ENCODE results near the gene SCFD2.

Gene SCFD2

DNA sequence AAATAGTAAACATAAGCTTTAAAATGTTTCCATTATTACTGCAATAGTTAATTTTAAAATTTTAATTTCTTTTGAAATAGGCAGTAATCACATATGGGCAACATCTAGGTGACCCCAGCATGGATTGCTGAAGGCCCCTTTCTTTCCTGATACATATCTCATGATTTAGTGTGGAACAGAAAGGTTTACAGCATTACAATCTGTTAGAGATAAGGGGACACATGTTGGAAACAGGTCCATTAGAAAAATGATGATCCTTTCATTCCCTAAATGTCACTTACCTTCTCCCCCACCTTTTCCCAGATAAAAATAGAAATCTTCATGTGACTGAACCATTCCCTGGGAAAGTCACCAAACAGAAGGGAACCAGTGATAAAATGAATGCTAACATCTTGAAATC is 413.3 kb downstream of the SCFD2 start:
- DNase-seq (ENCODE audit: low read depth) = no peak

- DNase-seq (ENCODE audit: low read depth) = no peak
These were observed 414.8 kb downstream of the SCFD2 start for GRCh38 chr4:52951016-52951415.

DNA sequence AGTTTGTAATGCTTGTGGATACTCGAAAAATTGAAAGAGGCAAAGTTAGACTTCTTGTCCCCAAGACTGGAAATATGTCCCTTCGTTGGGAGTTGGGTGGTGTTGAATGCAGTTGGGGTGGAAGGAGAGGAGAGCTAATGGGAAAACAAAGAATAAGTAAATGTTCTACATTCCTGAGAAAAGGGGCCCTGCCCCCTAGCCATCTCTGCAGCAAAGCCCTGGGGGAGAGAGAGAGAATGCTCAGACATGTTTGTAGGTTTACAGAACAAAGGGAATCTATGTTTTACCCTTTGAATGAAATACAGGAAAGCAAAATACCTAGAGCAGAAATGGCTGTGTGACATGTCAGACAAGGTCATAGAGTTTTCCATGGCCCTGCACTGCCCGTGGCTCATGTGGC is 415.6 kb downstream of the SCFD2 start:
- DNase-seq (ENCODE audit: low read depth) = no peak

DNA sequence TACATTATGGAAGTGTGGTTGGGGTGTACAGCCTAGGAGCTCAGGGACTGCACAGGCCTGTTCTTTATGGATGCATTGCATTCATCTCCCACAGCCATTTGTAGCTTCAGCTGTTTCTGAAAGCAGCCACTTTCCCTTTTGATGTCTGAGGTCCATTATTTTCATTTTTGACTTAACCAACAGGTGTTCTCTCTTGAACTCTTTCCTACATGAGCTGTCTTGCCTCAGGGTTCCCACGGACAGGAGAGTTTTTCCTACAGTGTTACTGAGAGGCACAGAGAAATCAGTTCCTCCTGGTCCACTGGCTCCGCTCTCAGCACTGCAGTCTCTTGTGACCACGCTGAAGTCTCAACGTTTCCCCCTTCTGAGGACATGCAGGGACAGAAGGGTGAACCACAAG is 416.5 kb downstream of the SCFD2 start:
- DNase-seq (ENCODE audit: low read depth) = no peak

DNA sequence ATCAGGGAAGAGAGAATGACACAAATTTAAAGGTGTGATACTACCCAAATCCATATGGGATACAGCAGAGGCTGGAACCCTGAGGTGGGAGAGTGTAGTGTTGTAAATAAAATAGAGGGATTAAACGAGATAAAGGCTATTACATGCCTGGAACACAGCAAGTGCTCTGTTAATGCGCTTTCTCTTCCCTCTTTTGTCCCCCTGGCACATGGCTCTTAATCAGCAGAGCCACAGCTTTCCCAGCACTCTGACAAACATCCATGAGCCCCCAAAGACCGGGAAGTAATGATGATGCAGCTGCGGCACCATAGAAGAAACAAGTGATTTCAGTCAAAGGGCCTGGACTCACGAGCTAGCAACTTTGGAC is 417.8 kb downstream of the SCFD2 start:
- no peak for DNase-seq (ENCODE audit: low read depth)

DNA sequence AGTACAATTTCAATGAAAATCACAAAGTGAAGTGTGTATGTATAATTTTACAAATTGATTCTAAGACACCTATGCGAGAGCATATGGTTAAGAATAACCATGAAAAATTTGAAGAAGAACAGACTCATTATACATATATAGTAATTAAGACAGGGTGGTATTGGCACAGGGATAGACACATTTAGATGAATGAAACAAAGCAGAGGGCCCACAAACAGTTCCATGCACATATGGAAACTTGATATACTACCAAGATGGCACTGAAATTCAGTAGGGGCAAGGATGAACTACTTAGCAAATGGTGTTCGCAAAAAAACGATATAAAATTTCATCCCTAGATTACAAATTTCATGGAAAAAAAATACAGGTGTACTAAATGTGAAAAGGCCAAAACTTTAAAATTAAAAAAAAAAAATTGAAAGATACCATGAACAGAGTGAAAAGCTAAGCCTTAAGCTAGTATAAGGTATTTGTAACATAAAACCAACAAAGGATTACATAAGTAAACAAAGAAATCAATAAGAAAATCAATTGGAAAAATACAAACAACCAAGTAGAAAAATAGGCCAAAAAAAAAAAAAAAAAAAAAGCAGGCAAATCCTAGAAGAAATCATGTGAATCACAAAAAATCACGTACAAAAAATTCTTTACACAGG is 418.3 kb downstream of the SCFD2 start:
- DNase-seq (ENCODE audit: low read depth) = no peak

DNA sequence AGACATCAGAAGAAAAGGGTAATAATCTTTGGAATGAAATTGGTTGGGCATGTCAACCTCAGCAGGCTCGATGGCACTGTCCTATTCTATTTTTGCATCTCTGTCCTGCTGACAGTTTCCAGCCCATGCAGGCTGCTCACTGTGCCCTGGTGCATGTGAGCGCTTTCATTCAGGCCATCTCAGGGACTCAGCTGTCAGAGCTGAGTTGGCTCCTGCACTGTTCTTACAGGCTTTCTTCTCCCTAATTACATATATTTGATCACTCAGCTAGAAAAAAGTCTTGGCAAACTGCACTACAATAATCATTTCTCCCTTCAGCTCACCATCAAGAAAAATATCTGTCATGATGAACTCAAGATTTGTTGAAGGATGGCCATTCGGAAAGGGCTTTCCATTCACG is 419.0 kb downstream of the SCFD2 start:
- DNase-seq (ENCODE audit: low read depth) = no peak

DNA sequence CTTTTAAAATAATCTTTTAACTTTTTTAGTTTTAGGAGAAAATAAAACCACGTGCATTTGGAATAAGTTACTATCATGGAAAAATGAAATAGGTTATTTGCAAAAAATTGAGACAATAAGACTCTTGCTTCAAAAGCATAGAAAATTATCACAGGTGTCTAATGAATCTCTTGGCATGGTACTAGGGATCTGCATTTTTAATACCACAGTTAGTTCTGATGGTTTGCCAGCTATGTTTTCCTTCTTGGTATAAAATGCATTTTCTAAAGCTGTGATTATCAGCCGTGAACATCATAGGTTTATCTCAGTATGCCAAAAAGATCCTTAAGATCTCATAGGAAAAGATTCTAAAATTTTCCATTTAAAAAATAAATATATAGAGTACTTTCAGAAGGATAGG is 419.9 kb downstream of the SCFD2 start:
- DNase-seq (ENCODE audit: low read depth) = no peak

DNA sequence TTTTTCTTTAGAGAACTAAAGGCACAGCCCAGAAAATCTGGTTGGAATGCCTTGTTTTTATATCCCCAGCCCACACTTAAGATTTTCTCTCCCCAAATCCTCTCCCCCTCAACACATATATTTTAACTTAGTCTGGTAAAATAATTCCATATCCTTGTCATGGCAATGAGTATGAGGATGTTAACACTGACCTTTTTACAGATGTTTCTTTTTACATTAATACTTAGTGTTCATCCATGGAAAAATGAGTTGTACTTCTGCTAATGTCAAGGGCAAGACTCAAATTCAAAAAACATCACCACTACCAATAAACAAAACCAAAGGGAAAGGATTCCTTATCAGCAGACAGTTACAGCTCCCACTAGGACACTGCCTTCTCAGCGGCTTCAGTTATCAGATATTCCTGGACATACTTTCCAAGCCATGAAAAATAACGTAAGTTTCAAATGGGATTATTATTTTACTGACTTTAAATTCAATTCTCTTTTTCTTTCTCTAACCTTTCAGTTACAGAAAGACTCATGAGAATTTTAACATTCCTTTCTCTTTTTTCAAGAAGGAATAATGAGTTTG is 420.4 kb downstream of the SCFD2 start:
- DNase-seq (ENCODE audit: low read depth) = no peak

DNA sequence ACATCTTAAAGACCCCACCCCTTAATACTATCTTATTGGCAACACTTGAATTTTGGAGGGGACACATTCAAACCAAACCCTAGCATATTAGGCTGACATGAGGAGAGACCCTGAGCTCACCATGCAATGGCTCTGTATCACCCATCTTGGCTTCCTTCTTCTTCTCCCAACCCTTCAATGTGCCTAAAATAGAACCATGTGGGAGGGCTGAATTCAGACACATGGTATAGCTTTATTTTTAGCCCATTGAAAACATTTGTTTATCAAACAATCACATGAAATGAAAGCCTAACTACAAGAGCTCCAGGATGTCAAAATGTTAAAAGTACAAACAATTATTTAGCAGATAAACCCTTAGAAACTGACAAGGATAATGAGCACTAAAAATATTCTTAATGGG is 422.2 kb downstream of the SCFD2 start:
- DNase-seq (ENCODE audit: low read depth) = no peak

DNA sequence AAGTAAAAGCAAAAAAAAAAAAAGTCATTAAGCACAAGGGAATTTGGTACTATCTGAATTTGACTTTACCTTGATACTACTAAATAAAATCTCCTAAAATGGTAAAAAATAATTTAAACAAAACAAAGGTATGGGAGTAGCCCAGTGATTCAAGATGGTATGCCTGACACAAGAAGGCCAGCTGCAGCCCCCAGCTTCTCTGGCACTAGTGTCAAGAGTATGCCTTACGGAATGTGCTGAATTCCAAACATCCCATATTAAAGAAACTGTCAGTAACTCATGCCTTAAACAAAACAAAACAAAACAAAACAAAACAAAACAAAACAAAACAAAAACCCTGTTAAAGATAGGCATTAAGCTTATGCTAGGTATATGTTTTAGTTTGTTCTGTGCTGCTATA is 422.9 kb downstream of the SCFD2 start:
- no peak for DNase-seq (ENCODE audit: low read depth)

GRCh38 chr4:52941450-52941849 is 424.4 kb downstream of the SCFD2 start:
- DNase-seq (ENCODE audit: low read depth) = no peak

DNA sequence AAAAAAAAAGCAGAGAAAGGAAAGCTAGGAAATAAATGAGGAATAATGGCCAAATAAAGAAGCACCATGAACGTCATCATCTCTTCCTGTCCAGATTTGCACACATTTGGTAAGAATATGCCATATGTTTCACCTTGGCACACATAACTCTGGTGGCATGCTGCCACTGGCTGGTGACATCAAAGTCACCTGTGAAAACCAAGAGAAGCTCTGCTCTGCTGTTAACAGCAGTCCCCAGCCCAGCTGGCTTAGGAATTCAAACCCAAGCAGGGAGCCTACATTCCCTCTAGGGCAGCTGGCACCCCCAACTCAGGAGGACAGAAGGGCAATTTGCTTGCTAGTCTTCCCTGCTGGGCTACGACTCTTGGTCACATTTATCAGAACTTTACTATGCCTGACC is 426.1 kb downstream of the SCFD2 start:
- no peak for DNase-seq (ENCODE audit: low read depth)

- no peak for DNase-seq (ENCODE audit: low read depth)
These were observed 426.5 kb downstream of the SCFD2 start for GRCh38 chr4:52939325-52939724.

DNA sequence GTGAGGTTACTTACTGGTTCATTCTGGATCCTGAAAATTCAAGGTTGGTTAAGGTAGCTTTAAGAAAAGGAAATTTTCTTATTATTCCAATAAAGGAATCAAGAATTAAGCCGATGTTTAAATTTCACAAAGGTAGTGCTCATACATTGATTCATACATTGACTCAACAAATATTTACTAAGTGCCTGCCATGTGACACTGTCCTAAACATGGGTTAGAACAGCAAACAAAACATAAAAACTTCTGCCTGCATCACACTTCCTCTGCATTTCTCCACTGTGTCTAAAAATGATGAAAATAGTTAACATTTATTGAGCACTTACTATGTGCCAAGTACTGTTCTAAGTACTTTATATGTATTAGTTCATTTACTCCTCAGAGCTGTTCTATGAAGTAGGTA is 428.0 kb downstream of the SCFD2 start:
- no peak for DNase-seq (ENCODE audit: low read depth)

DNA sequence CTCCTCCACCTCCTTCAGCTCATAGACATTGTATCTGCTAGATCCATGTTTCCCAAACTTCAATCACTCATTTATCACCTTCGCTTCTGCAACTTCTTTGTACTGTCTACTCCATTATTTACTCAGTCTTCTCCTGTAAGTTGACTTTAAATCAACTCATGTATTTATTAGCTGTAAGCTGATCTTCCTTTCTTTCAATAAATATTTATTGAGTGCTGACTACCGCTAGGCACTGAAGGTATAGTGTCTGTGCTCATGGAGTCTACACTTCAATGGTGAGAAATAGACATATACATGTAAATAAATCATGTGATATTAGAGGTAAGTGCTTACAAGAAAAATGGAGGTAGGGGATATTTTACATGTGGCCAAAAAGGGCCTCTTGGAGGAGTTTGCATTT is 429.1 kb downstream of the SCFD2 start:
- no peak for DNase-seq (ENCODE audit: low read depth)

DNA sequence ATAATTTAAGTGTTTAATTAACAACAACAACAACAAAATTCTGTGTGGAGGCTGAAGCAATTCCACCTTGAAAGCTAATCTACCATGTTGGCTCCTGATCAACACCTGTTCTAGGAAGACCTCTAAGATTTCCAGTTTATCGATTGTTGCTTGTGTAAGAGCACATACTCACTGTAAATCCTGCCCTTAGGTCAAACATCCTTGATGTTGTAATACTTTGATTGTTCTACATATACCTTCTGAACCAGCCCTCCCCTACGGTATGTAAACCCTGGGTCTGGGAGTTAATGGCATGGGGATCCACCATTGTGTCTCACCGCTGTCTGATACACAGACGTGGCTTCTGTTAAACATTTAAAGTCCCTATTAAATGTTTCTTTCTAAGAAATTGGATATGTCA is 430.5 kb downstream of the SCFD2 start:
- DNase-seq (ENCODE audit: low read depth) = no peak

DNA sequence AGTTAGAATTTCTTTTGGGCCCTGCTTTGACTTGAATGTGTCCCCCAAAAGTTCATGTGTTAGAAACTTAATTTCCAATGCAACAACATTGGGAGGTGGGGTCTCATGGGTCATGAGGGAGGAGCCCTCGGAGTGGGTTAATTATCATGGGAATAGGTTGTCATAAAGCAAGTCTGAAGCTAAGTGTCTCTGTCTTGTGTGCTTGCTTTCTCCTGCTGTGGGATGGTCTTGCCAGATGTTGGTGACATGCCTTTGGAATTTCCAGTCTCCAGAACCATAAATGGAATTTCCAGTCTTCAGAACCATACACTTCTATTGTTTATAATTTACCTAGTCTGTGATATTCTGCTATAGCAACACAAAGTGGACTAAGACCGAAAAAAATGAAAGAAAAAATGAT is 432.1 kb downstream of the SCFD2 start:
- DNase-seq (ENCODE audit: low read depth) = no peak

GRCh38 chr4:52932591-52933470 is 433.0 kb downstream of the SCFD2 start:
- no peak for DNase-seq (ENCODE audit: low read depth)

GRCh38 chr4:52931243-52931642 is 434.6 kb downstream of the SCFD2 start:
- no peak for DNase-seq (ENCODE audit: low read depth)

DNA sequence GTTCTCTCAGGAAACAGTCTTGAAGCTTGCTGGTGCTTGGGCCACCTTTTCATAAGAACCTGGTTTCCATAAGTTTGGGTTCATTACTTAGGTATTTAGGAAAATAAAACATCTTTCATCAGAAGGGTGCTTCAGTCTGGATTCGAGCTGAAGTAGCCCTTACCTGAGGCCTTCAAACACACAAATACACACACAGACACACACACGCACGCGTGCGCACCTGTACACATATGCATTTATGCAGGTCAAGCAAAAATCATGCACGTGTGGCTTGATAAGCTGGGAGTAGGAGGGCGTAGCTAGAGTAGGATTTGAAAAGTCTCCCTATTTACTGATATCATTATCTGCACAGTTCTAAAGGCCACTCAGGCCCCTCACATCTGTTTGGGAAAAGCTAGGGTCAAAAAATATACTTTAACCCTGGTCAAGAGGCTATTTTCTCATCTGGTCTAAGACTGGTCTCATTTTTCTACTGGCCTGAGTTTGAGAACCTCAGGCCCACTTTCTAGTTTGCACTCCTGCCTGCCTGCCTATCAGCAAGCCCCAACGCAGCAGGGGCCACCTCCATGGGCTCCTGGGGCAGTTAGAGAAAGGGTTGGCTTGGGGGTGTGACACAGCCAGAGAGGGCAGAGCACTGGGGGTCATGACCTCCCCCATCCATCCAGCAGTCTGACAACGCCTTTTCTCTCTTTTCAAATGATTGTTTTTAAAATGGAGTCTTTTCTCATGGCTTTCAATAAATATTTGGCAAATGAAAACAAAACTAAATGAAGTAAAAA is 439.5 kb downstream of the SCFD2 start:
- no peak for DNase-seq (ENCODE audit: low read depth)

DNA sequence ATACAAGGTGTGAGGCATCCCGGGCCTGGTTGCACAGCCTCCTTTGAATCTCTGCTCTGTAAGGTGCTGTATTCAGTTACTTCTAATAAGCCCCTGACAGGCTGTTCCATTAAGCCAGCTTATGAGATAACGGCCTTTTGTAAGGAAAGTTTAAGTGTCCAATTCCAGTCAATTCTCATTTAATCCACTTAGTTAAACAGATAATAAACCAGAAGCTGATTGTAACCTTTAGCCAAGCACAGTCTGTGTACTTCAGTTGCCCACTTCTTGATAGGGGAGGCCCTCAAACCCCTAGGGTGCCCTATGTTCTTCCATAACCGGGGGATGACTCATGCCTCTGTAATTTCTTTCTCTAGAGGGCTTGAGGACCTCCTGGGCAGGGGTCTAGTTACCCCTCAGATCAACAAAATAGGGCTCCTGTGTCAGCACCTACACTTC is 440.3 kb downstream of the SCFD2 start:
- no peak for DNase-seq (ENCODE audit: low read depth)

GRCh38 chr4:52919461-52919860 is 446.4 kb downstream of the SCFD2 start:
- DNase-seq (ENCODE audit: low read depth) = no peak

Measured in activated T-cell treated with anti-CD3 and anti-CD28 coated beads for 1 hour (primary cell).